HL-60 (cell line): ENCODE results near the gene MIPOL1.
"Not testable (repeated sequence)": the region's sequence is repeated elsewhere in the genome, so short reads cannot be mapped to it uniquely, and the experiment has no call there.

ENCODE experiments used
- DNase-seq, 2 experiments: peaks; one replicate each; pipeline ENCODE4 v3.0.0-alpha.2; 2010 to 2020; ENCODE audit warnings: low read depth in 1 of 2, low spot score in 1 of 2
- H3K27ac ChIP-seq: fragments of 250-450 bp; sonication (Bioruptor Pico); replicated peaks from 2 replicates; pipeline ENCODE4 v1.5.1; 2020; ENCODE audit warnings: mild to moderate bottlenecking, moderate library complexity
- H3K27me3 ChIP-seq: fragments of 250-450 bp; sonication (Bioruptor Pico); 2 replicates; pipeline ENCODE4 v1.5.1; 2021; ENCODE audit warnings: mild to moderate bottlenecking, moderate library complexity; ENCODE audit not compliant: insufficient read depth, poor library complexity, severe bottlenecking
- H3K4me3 ChIP-seq: replicated peaks from 2 replicates; pipeline ENCODE4 v1.5.1; 2011; ENCODE audit warnings: mild to moderate bottlenecking, control low read depth, low read length; ENCODE audit not compliant: insufficient read depth
- GABPA ChIP-seq: IDR thresholded peaks from 2 replicates; pipeline ENCODE4 v1.6.1; 2012; ENCODE audit warnings: low read depth
- POLR2AphosphoS5 ChIP-seq: IDR thresholded peaks from 2 replicates; pipeline ENCODE4 v1.6.1; 2012; ENCODE audit warnings: low read depth
- SPI1 ChIP-seq: IDR thresholded peaks from 2 replicates; pipeline ENCODE4 v1.6.1; 2012; ENCODE audit warnings: low read depth, mild to moderate bottlenecking, borderline replicate concordance
- TF ChIP-seq, protein P1 (sequence below): IDR thresholded peaks from one replicate; pipeline ENCODE4 v1.5.1; 2011; ENCODE audit warnings: low read length, control low read depth, inconsistent platforms; ENCODE audit not compliant: insufficient read depth
- TF ChIP-seq, protein P2 (sequence below): IDR thresholded peaks from 2 replicates; pipeline ENCODE4 v1.6.1; 2012; ENCODE audit warnings: low read depth; ENCODE audit not compliant: insufficient replicate concordance

Gene MIPOL1

DNA sequence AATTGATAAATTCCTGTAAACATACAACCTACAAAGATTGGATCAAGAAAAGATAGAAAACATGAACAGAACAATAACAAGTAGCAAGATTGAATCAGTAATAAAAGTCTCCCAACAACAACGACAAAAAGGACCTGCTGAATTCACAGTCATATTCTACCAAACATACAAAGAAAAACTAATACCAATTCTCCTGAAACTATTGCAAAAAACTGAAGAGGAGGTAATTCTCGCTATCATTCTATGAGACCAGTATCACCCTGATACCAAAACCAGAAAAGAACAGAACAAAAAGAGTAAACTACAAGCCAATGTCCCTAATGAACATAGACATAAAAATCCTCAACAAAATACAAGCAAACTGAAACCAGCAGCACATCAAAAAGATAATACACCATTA is 39.8 kb upstream of the MIPOL1 start:
- Histone ChIP-seq H3K4me3 (no peak overlapping the region), H3K27ac (no peak overlapping the region), H3K27me3 (peaks cover 3% of the 10 kb centered on the region)
- TF ChIP-seq SPI1: no peak
- TF ChIP-seq, protein P1, sequence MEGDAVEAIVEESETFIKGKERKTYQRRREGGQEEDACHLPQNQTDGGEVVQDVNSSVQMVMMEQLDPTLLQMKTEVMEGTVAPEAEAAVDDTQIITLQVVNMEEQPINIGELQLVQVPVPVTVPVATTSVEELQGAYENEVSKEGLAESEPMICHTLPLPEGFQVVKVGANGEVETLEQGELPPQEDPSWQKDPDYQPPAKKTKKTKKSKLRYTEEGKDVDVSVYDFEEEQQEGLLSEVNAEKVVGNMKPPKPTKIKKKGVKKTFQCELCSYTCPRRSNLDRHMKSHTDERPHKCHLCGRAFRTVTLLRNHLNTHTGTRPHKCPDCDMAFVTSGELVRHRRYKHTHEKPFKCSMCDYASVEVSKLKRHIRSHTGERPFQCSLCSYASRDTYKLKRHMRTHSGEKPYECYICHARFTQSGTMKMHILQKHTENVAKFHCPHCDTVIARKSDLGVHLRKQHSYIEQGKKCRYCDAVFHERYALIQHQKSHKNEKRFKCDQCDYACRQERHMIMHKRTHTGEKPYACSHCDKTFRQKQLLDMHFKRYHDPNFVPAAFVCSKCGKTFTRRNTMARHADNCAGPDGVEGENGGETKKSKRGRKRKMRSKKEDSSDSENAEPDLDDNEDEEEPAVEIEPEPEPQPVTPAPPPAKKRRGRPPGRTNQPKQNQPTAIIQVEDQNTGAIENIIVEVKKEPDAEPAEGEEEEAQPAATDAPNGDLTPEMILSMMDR: no peak
- TF ChIP-seq, protein P2, sequence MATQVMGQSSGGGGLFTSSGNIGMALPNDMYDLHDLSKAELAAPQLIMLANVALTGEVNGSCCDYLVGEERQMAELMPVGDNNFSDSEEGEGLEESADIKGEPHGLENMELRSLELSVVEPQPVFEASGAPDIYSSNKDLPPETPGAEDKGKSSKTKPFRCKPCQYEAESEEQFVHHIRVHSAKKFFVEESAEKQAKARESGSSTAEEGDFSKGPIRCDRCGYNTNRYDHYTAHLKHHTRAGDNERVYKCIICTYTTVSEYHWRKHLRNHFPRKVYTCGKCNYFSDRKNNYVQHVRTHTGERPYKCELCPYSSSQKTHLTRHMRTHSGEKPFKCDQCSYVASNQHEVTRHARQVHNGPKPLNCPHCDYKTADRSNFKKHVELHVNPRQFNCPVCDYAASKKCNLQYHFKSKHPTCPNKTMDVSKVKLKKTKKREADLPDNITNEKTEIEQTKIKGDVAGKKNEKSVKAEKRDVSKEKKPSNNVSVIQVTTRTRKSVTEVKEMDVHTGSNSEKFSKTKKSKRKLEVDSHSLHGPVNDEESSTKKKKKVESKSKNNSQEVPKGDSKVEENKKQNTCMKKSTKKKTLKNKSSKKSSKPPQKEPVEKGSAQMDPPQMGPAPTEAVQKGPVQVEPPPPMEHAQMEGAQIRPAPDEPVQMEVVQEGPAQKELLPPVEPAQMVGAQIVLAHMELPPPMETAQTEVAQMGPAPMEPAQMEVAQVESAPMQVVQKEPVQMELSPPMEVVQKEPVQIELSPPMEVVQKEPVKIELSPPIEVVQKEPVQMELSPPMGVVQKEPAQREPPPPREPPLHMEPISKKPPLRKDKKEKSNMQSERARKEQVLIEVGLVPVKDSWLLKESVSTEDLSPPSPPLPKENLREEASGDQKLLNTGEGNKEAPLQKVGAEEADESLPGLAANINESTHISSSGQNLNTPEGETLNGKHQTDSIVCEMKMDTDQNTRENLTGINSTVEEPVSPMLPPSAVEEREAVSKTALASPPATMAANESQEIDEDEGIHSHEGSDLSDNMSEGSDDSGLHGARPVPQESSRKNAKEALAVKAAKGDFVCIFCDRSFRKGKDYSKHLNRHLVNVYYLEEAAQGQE: no peak
- TF ChIP-seq GABPA: no peak
- no peak for TF ChIP-seq POLR2AphosphoS5
- no peak for DNase-seq

DNA sequence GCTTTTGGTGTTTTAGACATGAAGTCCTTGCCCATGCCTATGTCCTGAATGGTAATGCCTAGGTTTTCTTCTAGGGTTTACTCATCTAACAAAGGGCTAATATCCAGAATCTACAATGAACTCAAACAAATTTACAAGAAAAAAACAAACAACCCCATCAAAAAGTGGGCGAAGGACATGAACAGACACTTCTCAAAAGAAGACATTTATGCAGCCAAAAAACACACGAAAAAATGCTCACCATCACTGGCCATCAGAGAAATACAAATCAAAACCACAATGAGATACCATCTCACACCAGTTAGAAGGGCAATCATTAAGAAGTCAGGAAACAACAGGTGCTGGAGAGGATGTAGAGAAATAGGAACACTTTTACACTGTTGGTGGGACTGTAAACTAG is 35.4 kb upstream of the MIPOL1 start:
- not testable (repeated sequence) for H3K4me3 ChIP-seq, H3K27me3 ChIP-seq, H3K27ac ChIP-seq, DNase-seq

DNA sequence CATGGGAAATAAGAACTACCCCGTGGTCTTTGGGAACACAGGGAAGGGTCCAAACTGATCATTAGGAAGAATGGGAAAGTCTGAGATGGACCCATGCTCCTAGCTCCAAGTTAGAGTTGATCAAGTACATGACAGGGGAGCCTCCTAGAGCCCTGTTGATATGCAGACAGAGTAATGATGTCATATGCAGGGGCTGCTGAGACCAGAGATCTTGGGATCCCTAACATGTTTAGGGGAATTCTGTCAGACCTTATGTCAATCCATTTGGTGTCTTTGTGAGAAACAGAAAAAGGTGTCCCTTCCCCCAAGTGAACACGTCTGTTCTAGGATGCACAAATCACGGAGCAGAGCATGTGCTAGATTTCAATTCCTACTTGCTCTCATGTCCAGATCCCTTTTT is 31.9 kb upstream of the MIPOL1 start:
- DNase-seq: no peak
- TF ChIP-seq GABPA (no peak), SPI1 (no peak), POLR2AphosphoS5 (no peak)
- TF ChIP-seq, protein P1: no peak
- TF ChIP-seq, protein P2: no peak
- H3K27ac ChIP-seq: no peak overlapping the region
- H3K27me3 ChIP-seq: no peaks in the 10 kb centered on the region
- no peak overlapping the region for H3K4me3 ChIP-seq

DNA sequence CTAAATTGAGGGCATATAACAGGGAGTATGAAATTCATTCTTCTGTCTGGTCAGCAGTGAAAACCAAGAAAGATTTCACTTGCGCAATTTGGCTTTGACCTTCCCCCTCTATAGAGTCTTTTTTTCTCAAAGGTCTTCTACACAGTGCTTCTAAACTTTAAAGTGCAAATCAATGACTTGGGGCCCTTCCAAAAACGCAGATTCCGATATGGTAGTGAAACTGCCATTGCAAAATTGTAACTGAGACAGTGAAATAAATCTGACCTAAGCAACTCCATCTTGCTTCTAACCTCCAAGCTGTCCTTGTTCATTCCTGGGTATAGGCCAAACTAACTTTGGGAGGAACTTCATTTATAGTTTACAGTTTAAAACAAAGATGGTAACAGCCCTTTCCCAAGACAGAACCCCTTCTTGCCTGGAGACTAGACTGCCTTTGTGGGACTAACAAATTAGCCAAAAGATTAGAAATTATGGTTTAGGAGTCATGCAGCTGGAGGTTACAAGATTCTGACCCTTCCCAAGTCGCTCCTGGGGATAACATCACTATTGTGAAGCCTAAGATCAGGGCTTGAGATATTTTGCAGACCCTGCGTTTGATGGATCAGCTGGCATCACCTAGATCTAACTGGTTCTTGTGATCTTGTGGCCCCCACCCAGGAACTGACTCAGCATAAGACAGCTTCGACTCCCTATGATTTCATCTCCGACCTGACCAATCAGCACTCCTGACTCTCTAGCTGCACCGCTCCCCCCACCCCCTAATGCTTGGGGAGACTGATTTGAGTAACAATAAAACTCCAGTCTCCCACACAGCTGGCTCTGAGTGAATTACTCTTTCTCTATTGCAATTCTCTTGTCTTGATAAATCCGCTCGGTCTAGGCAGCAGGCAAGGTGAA is 30.3 kb upstream of the MIPOL1 start:
- Histone ChIP-seq H3K27ac (no peak overlapping the region), H3K4me3 (no peak overlapping the region), H3K27me3 (peaks cover 12% of the 10 kb centered on the region)
- TF ChIP-seq, protein P1: no peak
- TF ChIP-seq, protein P2: no peak
- TF ChIP-seq SPI1 (no peak), POLR2AphosphoS5 (no peak), GABPA (no peak)
- no peak for DNase-seq
